ENCODE measurements around the gene SNX25. TPM values are rescaled to one million over a fixed set of nuclear protein-coding genes. Genes with fewer than 3 reads are reported as not detected.
A peak's percentile ranks its signal among the peaks of the same experiment; 100 is the strongest.

Gene SNX25
- polyA plus RNA-seq, 1 of the 3 experiments (the other 2 are of a cell fraction), result 8.5 TPM

DNA sequence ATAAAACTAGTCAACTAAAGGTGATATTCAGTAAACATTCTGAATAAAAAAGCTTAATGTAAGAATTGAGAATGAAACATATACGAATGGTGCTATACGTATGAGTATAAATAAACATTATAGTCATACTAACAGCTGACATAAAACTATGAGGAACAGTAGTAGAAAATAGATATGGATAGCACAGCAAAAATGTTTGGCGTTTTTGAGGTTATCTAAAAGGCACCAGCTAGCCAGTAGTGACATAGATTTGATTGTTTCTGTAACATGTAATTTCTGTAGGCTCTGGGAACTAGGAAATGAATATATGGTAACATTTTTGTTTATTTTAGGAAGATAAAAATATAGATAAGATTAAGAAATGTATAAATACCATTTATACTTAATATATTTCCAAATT, 69.3 kb downstream of the SNX25 start:
- H3K4me3 ChIP-seq (ENCODE audit: low read depth in 2 of 2, low read length in 1 of 2), result no peak overlapping the region
- H4K20me1 ChIP-seq (ENCODE audit: insufficient read depth), result no peaks in the 10 kb centered on the region; the same call in 1 of the 2 replicates
- WGBS (ENCODE audit: low lambda C conversion rate), result 90% methylated on average over 3 of the region's 3 CpGs
- TF ChIP-seq TAF1 (IDR thresholded peaks at IDR 0.05; ENCODE audit: borderline replicate concordance, low read depth, low read length) (no peak), USF1 (IDR thresholded peaks at IDR 0.05; ENCODE audit: borderline replicate concordance, low read depth) (no peak), TCF12 (IDR thresholded peaks at IDR 0.05) (no peak), MEF2A (IDR thresholded peaks at IDR 0.05; ENCODE audit: borderline replicate concordance, low read depth) (no peak)
- TF ChIP-seq, protein P1, sequence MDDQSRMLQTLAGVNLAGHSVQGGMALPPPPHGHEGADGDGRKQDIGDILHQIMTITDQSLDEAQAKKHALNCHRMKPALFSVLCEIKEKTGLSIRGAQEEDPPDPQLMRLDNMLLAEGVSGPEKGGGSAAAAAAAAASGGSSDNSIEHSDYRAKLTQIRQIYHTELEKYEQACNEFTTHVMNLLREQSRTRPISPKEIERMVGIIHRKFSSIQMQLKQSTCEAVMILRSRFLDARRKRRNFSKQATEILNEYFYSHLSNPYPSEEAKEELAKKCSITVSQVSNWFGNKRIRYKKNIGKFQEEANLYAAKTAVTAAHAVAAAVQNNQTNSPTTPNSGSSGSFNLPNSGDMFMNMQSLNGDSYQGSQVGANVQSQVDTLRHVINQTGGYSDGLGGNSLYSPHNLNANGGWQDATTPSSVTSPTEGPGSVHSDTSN (IDR thresholded peaks at IDR 0.05), result no peak
- CTCF ChIA-PET, result interaction anchor here (1.0 to 1.1 kb wide), 2 partner anchors 17 kb away, joined by 3 read pairs; no protein-coding TSS in a partner anchor
- H3K4me1 ChIP-seq (ENCODE audit: control insufficient read depth in 1 of 2, insufficient read depth in 2 of 2, low read depth in 1 of 2, low read length in 1 of 2), result peaks cover 0 to 21% of the 10 kb centered on the region in 2 experiments; a peak in 3 of 4 replicates
- H3K27ac ChIP-seq (ENCODE audit: low read depth in 2 of 2, low read length in 1 of 2), result no peak overlapping the region
- H2AFZ ChIP-seq (ENCODE audit: low read depth), result no peak overlapping the region
- no peak overlapping the region for H3K9ac ChIP-seq
- H3K79me2 ChIP-seq (ENCODE audit: insufficient read depth), result peaks cover 21% of the 10 kb centered on the region; the same call in 1 of the 2 replicates
- peaks cover 9 to 46% of the 10 kb centered on the region in 2 experiments for H3K36me3 ChIP-seq (replicated peaks in 1 of 2; ENCODE audit: control insufficient read depth in 1 of 2, insufficient read depth in 2 of 2, low read length in 1 of 2)
- no peaks in the 10 kb centered on the region for H3K27me3 ChIP-seq (ENCODE audit: insufficient read depth)
- H3K4me2 ChIP-seq, result no peak overlapping the region
- DNase-seq, result no peak
- POLR2A ChIA-PET, result no interaction called here
- no peaks in the 10 kb centered on the region for H3K9me3 ChIP-seq
- no peaks in the 10 kb centered on the region for H3K9me2 ChIP-seq
- H3F3A ChIP-seq (replicated peaks; ENCODE audit: insufficient read depth), result peaks cover 21% of the 10 kb centered on the region

DNA sequence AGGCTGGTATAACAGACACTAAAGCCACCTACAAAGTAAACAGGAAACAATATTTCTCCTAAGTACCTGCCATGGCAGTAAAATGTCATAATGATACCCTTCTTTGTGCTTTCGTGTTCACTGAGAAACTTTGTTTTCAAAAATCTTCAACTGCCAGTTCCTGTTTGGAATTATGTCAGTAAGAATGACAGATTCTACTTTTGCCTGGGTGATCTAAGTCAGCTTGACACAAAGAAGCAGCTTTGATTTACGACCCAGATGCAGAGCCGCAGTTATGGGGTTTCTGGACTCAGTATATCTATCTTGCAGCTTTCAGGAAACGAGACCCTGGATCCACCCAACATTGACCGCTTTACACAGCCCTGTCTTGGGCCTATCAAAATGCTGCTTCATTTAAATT, 71.2 kb downstream of the SNX25 start:
- 94% methylated on average over 5 of the region's 5 CpGs for WGBS (ENCODE audit: low lambda C conversion rate)
- no peaks in the 10 kb centered on the region for H3K27me3 ChIP-seq (ENCODE audit: insufficient read depth)
- H3F3A ChIP-seq (replicated peaks; ENCODE audit: insufficient read depth), result peaks cover 21% of the 10 kb centered on the region
- ChIA-PET CTCF (interaction anchor here (0.8 kb wide), 2 partner anchors 19 to 29 kb away, joined by 3 read pairs; no protein-coding TSS in a partner anchor), POLR2A (no interaction called here)
- no peak for DNase-seq
- TF ChIP-seq RXRA (IDR thresholded peaks at IDR 0.05; ENCODE audit: borderline replicate concordance, low read depth) (no peak), TCF12 (IDR thresholded peaks at IDR 0.05) (no peak), IRF3 (IDR thresholded peaks at IDR 0.05; ENCODE audit: low read depth, low read length) (no peak), JUND (IDR thresholded peaks at IDR 0.05) (no peak), POLR2AphosphoS5 (IDR thresholded peaks at IDR 0.05; ENCODE audit: low read depth, low read length) (no peak)
- TF ChIP-seq, protein P1 (IDR thresholded peaks at IDR 0.05), result peak; percentile 59
- H3K4me2 ChIP-seq, result no peak overlapping the region
- peaks cover 21% of the 10 kb centered on the region; the same call in 1 of the 2 replicates for H3K79me2 ChIP-seq (ENCODE audit: insufficient read depth)
- no peaks in the 10 kb centered on the region for H3K9me2 ChIP-seq
- no peaks in the 10 kb centered on the region for H3K9me3 ChIP-seq
- peaks cover 0 to 24% of the 10 kb centered on the region in 2 experiments; a peak in 3 of 4 replicates for H3K4me1 ChIP-seq (ENCODE audit: control insufficient read depth in 1 of 2, insufficient read depth in 2 of 2, low read depth in 1 of 2, low read length in 1 of 2)
- H3K36me3 ChIP-seq (replicated peaks in 1 of 2; ENCODE audit: control insufficient read depth in 1 of 2, insufficient read depth in 2 of 2, low read length in 1 of 2), result peaks cover 9 to 36% of the 10 kb centered on the region in 2 experiments
- no peak overlapping the region for H3K9ac ChIP-seq
- no peak overlapping the region for H3K27ac ChIP-seq (ENCODE audit: low read depth in 2 of 2, low read length in 1 of 2)
- no peak overlapping the region for H2AFZ ChIP-seq (ENCODE audit: low read depth)
- no peaks in the 10 kb centered on the region; the same call in 1 of the 2 replicates for H4K20me1 ChIP-seq (ENCODE audit: insufficient read depth)
- no peak overlapping the region for H3K4me3 ChIP-seq (ENCODE audit: low read depth in 2 of 2, low read length in 1 of 2)
